Naive thymus-derived CD4-positive, alpha-beta T cell (primary cell): ENCODE results near the gene GTPBP6. TPM values are rescaled to one million over a fixed set of nuclear protein-coding genes. Genes with fewer than 3 reads are reported as not detected.

ENCODE experiments used
- ATAC-seq: fragments of 150-1000 bp; cut with Tn5 transposase; 2 replicates; pipeline ENCODE4 v1.10.0; 2021; ENCODE audit warnings: mild to moderate bottlenecking, moderate library complexity
- CTCF ChIA-PET: fragments of 350-600 bp; sonication (Branson Sonifier 250); formaldehyde crosslinking; loops from one replicate; lab custom pipeline; 2021; ENCODE audit warnings: antibody characterized with exemption; lab: Charles Lee
- POLR2A ChIA-PET: fragments of 350-600 bp; sonication (Branson Sonifier 250); formaldehyde crosslinking; loops from one replicate; lab custom pipeline; 2021; ENCODE audit warnings: antibody characterized with exemption, inconsistent platforms; lab: Charles Lee
- DNase-seq, 9 donors: peaks; one replicate each; pipeline versions ENCODE4 v3.0.0 to v3.0.0-alpha.2; 2020 to 2022; ENCODE audit warnings: mixed read lengths in 1 of 9
- H3K27ac ChIP-seq: one replicate; pipeline ENCODE4 v1.7.0; 2013; ENCODE audit warnings: mild to moderate bottlenecking, low read depth, low read length, moderate library complexity
- H3K27me3 ChIP-seq, 2 donors: one replicate each; pipeline ENCODE4 v1.7.0; 2013; ENCODE audit warnings: low read length in 2 of 2, mild to moderate bottlenecking in 2 of 2, moderate library complexity in 2 of 2; ENCODE audit not compliant: control insufficient read depth in 2 of 2, insufficient read depth in 2 of 2
- H3K36me3 ChIP-seq, 3 experiments: 1 replicate in 2 of 3; 2 replicates in 1 of 3; pipeline ENCODE4 v1.7.0; 2013; ENCODE audit warnings: low read length in 3 of 3, mild to moderate bottlenecking in 3 of 3, moderate library complexity in 1 of 3; ENCODE audit not compliant: insufficient read depth in 3 of 3, control insufficient read depth in 2 of 3
- H3K4me1 ChIP-seq, 2 donors: one replicate each; pipeline ENCODE4 v1.7.0; 2013; ENCODE audit warnings: low read length in 2 of 2, mild to moderate bottlenecking in 2 of 2, moderate library complexity in 1 of 2; ENCODE audit not compliant: control insufficient read depth in 2 of 2, insufficient read depth in 2 of 2
- H3K4me3 ChIP-seq: 2 replicates; pipeline ENCODE4 v1.7.0; 2013; ENCODE audit warnings: mild to moderate bottlenecking, low read length
- H3K9me3 ChIP-seq, 3 experiments: 1 replicate in 2 of 3; 2 replicates in 1 of 3; pipeline ENCODE4 v1.7.0; 2013; ENCODE audit warnings: low read length in 3 of 3; ENCODE audit not compliant: control insufficient read depth in 2 of 3
- H3K27ac Mint-ChIP-seq, 9 donors: one replicate each; pipeline ENCODE4 v1.8.0; 2020 to 2022; ENCODE audit warnings: mixed read lengths in 9 of 9, mild to moderate bottlenecking in 8 of 9, moderate library complexity in 5 of 9, inconsistent platforms in 2 of 9
- H3K27me3 Mint-ChIP-seq, 5 donors: one replicate each; pipeline ENCODE4 v1.8.0; 2021 to 2022; ENCODE audit warnings: mixed read lengths in 5 of 5, mild to moderate bottlenecking in 1 of 5
- H3K36me3 Mint-ChIP-seq, 5 donors: one replicate each; pipeline ENCODE4 v1.8.0; 2020 to 2022; ENCODE audit warnings: mixed read lengths in 5 of 5, mild to moderate bottlenecking in 3 of 5, inconsistent platforms in 1 of 5
- H3K4me1 Mint-ChIP-seq, 7 donors: one replicate each; pipeline ENCODE4 v1.8.0; 2020 to 2022; ENCODE audit warnings: mixed read lengths in 7 of 7, mild to moderate bottlenecking in 3 of 7, inconsistent platforms in 1 of 7
- H3K4me3 Mint-ChIP-seq, 10 donors: one replicate each; pipeline ENCODE4 v1.8.0; 2020 to 2022; ENCODE audit warnings: mild to moderate bottlenecking in 10 of 10, mixed read lengths in 10 of 10, moderate library complexity in 6 of 10, inconsistent platforms in 2 of 10
- H3K9me3 Mint-ChIP-seq, 11 donors: one replicate each; pipeline ENCODE4 v1.8.0; 2020 to 2022; ENCODE audit warnings: mixed read lengths in 11 of 11, mild to moderate bottlenecking in 4 of 11, inconsistent platforms in 1 of 11, moderate library complexity in 1 of 11
- intact Hi-C, 2 donors: fragments of 100-400 bp; cut with micrococcal nuclease; formaldehyde crosslinking; loops; one replicate each; pipeline ENCODE4 v1.15.1; 2023
- polyA plus RNA-seq, 2 donors: library from polyadenylated mRNA; unstranded; fragments of 300-500 nt; fragmentation: Illumina TruSeq; gene quantifications; one replicate each; pipeline ENCODE4 v1.2.3, GENCODE V29; 2021
- total RNA-seq, 6 experiments: library from RNA in 5 of 6; stranded (reverse) in 5 of 6; gene quantifications; 1 replicate in 5 of 6; 2 replicates in 1 of 6; pipeline ENCODE4 v1.2.3 and lab custom pipeline; 2021 to 2026

Gene GTPBP6
- total and polyA plus RNA-seq, 7 experiments from 2014 or later: 38.9 to 95.2 (median 73.9) TPM

DNA sequence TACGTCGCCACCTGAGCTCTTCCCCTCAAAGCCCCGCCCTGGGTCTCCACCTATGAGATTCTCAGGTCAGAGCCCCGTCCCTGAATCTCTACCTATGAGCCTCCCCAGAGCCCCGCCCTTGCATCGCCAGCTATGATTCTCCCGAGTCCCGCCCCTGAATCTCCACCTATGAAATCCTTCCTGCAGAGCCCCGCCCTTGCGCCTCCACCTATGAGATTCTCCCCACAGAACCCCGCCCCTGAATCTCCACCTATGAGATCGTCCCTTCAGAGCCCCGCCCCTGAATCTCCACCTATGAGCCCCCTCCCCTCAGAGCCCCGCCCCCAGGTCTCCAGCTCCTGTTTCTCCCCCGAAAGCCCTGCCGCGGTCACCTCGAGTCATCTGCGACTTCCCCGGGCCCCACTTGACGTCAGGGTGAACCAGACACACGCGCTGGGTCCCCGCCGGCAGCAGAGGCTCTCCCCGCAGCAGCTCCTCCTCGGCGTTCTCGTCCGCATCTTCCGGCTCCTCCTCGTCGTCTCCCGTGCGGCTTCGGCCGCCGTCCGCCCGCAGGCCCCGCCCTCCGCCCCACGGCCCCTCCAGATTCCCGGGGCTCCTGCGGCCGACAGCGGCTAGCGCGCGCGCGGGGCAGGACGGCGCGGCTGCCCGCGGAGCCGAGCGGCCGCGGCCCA lies 393 bp downstream of the GTPBP6 start:
- H3K27me3 ChIP-seq: no peaks in the 10 kb centered on the region
- Mint-ChIP-seq H3K9me3 (peaks cover 0 to 6% (median 0%) of the 10 kb centered on the region in 11 donors), H3K4me3 (peak overlapping the region in 9 of 10 donors; percentile 85 to 98 (median 92)), H3K36me3 (peaks cover 5 to 9% (median 5%) of the 10 kb centered on the region in 5 donors), H3K27me3 (peaks cover 0 to 3% (median 0%) of the 10 kb centered on the region in 5 donors), H3K4me1 (peaks cover 6 to 28% (median 20%) of the 10 kb centered on the region in 7 donors), H3K27ac (peak overlapping the region; percentile 93 to 100 (median 98))
- ChIA-PET CTCF (no interaction called here), POLR2A (no interaction called here)
- H3K36me3 ChIP-seq: peaks cover 0 to 38% (median 3%) of the 10 kb centered on the region in 3 experiments
- peak; percentile 81 for ATAC-seq
- H3K4me3 ChIP-seq: peak overlapping the region; percentile 64
- peak overlapping the region; percentile 95 for H3K27ac ChIP-seq
- no peaks in the 10 kb centered on the region for H3K9me3 ChIP-seq
- intact Hi-C loops: loop anchor here (1.0 to 5.0 kb wide), 11 partner anchors 35 to 1343 kb away; partner anchors contain the start of genes SLC25A6 (in 2 of the 2) and AKAP17A (in 1 of the 2)
- H3K4me1 ChIP-seq: peaks cover 13 to 15% of the 10 kb centered on the region in 2 donors
- peak; percentile 87 to 100 (median 97) for DNase-seq

DNA sequence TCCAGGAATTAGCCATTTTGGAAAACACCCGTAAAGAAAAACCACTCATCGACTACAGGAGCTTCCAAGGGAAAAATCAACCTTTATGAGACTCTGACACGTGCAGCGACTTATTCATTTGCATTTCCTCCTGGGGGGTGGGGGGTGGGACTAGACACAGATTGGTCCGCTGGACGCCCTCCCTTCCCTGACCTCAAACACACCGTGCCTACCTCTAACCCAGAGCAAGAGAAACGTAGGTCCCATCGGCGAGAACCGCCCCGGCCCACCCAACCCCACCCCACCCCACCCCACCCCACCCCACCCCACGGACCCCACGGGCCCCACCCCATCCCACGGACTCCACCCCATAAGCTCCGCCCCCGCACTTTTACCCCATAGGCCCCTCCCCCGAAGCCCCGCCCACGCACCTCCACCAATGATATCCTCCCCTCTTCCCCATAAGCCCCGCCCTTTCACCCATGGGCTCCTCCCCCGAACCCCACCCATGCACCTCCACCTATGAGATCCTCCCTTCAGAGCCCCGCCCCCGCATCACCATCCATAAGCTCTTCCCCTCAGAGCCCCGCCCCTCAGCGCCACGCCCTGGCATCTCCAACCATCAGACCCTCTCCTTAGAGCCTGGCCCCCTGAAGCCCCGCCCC lies 1.1 kb downstream of the GTPBP6 start:
- POLR2A ChIA-PET: no interaction called here
- H3K36me3 ChIP-seq: peaks cover 0 to 44% (median 3%) of the 10 kb centered on the region in 3 experiments

DNA sequence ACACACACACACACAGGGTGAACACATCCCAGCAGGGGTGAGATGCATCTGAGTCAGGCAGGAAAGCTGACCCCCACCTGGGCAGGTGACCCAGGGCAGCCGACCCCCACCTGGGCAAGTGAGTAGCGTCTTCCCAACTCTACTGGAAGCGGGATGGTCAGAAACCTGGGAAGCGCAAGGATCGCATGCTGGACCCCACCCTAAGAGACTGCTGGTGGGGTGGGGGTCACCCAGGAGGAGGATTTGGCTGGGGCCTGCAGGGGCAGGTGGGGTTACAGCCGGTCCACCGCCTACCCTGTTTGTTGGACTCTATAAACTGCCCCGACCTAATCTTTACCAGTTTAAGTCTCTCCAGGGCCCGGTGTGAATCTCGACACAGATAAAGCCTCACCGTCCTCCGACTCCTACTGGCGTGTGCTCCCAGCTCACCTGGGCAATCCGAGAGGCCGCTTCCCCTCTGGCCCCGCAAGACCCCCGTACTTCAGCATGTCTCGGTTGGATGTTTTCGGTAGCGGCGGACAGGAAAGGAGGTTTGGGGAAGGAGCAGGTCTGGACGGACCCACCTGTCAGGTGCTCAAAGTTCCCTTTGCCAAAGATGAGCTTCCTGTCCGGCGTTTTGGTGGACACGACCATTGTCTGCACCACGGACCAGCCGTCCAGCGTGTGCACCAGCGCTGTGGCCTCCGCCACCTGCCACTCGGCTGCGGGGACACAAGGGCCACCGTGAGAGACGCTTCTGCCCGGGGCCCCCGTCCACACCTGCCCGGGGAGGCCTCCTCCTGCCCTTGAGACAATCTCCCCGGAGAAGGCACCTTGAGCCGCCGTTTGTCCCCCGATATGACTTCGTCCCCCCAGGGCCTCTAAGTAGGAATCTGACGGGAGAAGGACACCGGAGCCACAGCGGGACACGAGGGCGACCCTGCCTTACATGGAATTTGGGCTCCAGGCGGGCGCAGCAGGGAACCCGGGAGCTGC lies 2.0 kb downstream of the GTPBP6 start:
- intact Hi-C loops: loop anchor here (5.0 kb wide), 4 partner anchors 891 to 1276 kb away; partner anchors contain the start of genes AKAP17A (in 1 of the 2) and SLC25A6 (in 1 of the 2)
- DNase-seq: peak in 1 of 9 donors; percentile 14

More for the DNA sequence above, 1.1 kb downstream of the GTPBP6 start:
- peaks cover 4 to 22% (median 15%) of the 10 kb centered on the region in 7 donors for H3K4me1 Mint-ChIP-seq
- DNase-seq (no peak), ATAC-seq (no peak)
- Histone ChIP-seq H3K4me1 (peaks cover 13 to 15% of the 10 kb centered on the region in 2 donors), H3K4me3 (peak overlapping the region; percentile 26), H3K9me3 (no peaks in the 10 kb centered on the region), H3K27me3 (no peaks in the 10 kb centered on the region), H3K27ac (peak overlapping the region; percentile 95)
- intact Hi-C loops: loop anchor here (1.0 to 5.0 kb wide), 11 partner anchors 34 to 1344 kb away; partner anchors contain the start of genes SLC25A6 (in 2 of the 2) and AKAP17A (in 1 of the 2)
- peak overlapping the region in 9 of 10 donors; percentile 85 to 98 (median 92) for H3K4me3 Mint-ChIP-seq
- CTCF ChIA-PET: no interaction called here
- H3K27me3 Mint-ChIP-seq: peaks cover 0 to 3% (median 0%) of the 10 kb centered on the region in 5 donors
- H3K9me3 Mint-ChIP-seq: peaks cover 0 to 6% (median 0%) of the 10 kb centered on the region in 11 donors
- H3K27ac Mint-ChIP-seq: peak overlapping the region; percentile 93 to 100 (median 98)
- peaks cover 5 to 9% (median 6%) of the 10 kb centered on the region in 5 donors for H3K36me3 Mint-ChIP-seq

DNA sequence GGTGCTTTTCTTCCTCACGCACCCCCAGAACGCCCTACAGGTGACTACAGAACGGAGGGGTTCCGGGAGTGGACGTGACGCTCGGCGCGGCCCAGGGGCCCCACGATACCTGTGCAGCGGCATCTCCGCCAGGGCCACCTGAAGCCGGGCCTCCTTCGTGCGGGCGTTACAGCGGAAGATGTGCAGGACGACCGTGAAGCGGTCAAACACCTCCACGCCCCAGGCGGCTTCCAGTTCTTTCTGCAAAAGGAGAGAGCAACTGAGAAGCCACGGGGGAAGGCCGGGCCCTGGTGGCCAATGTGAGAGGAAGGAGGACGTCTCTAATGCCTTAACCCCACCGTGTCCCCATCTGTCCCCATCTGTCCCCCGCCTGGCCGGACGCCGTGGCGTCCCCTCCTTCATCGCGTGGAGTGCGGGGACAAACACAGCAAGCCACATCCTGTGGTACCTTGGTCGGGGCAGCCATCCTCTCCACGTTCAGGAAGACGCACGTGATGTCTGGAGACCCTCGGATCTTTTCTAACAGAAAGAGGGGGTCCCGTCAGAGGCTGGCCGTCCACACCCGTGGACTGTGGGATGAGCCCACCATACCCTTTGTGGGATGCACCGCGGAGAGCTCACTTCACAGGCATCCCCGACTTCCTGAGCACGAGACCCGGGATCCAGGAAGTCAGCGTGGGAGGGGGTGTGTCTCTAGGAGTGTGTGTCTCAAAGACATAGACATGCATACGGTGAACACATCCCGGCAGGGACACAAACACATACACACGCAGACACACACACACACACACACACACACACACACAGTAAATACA lies 3.6 kb downstream of the GTPBP6 start:
- Mint-ChIP-seq H3K9me3 (peaks cover 0 to 6% (median 0%) of the 10 kb centered on the region in 11 donors), H3K27ac (no peak overlapping the region), H3K4me1 (peaks cover 4 to 13% (median 5%) of the 10 kb centered on the region in 7 donors), H3K4me3 (no peak overlapping the region), H3K27me3 (peaks cover 0 to 3% (median 0%) of the 10 kb centered on the region in 5 donors), H3K36me3 (peaks cover 11 to 19% (median 14%) of the 10 kb centered on the region in 5 donors)
- POLR2A ChIA-PET: no interaction called here
- intact Hi-C loops: loop anchor here (5.0 kb wide), 4 partner anchors 892 to 1277 kb away; partner anchors contain the start of genes AKAP17A (in 1 of the 2) and SLC25A6 (in 1 of the 2)
- CTCF ChIA-PET: no interaction called here
- Histone ChIP-seq H3K9me3 (no peaks in the 10 kb centered on the region), H3K36me3 (peaks cover 8 to 66% (median 14%) of the 10 kb centered on the region in 3 experiments), H3K4me1 (peaks cover 7 to 13% of the 10 kb centered on the region in 2 donors), H3K4me3 (no peak overlapping the region), H3K27ac (no peak overlapping the region), H3K27me3 (no peaks in the 10 kb centered on the region)
- ATAC-seq (no peak), DNase-seq (no peak)

More for the DNA sequence above, 2.0 kb downstream of the GTPBP6 start:
- CTCF ChIA-PET: no interaction called here
- Mint-ChIP-seq H3K36me3 (peaks cover 11 to 16% (median 13%) of the 10 kb centered on the region in 5 donors), H3K27me3 (peaks cover 0 to 3% (median 0%) of the 10 kb centered on the region in 5 donors), H3K4me1 (peaks cover 4 to 20% (median 13%) of the 10 kb centered on the region in 7 donors), H3K27ac (peak overlapping the region in 6 of 9 donors; percentile 33 to 96 (median 58)), H3K4me3 (peak overlapping the region in 8 of 10 donors; percentile 35 to 85 (median 56)), H3K9me3 (peaks cover 0 to 6% (median 0%) of the 10 kb centered on the region in 11 donors)
- Histone ChIP-seq H3K27ac (peak overlapping the region; percentile 19), H3K4me1 (peaks cover 13 to 15% of the 10 kb centered on the region in 2 donors), H3K27me3 (no peaks in the 10 kb centered on the region), H3K9me3 (no peaks in the 10 kb centered on the region), H3K36me3 (peaks cover 8 to 54% (median 9%) of the 10 kb centered on the region in 3 experiments), H3K4me3 (no peak overlapping the region)
- ATAC-seq: no peak
- POLR2A ChIA-PET: no interaction called here

DNA sequence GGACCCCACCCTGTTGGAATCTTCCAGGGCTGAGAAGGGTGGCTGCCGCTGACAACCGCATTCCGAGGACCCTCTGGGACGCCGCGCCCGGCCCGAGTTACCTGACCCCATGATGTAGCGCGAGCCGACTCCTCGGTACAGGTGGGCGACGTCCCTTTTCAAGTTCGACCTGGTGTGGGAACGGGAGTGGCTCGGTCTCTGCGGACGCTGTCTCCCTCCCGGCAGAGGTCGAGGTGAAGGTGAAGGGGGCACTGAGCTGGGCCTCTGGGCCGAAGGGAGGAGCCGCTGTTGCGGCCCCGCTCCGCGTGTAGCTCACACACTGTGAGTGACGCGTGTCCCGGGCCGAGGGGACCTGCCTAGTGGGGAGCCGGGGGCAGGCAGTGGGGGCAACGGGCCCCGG lies 4.5 kb downstream of the GTPBP6 start:
- DNase-seq (no peak), ATAC-seq (no peak)
- no peak overlapping the region for H3K4me3 ChIP-seq
- peaks cover 0 to 3% (median 0%) of the 10 kb centered on the region in 5 donors for H3K27me3 Mint-ChIP-seq
- no peak overlapping the region for H3K4me3 Mint-ChIP-seq
- H3K27ac ChIP-seq: no peak overlapping the region
- H3K36me3 ChIP-seq: peaks cover 8 to 66% (median 18%) of the 10 kb centered on the region in 3 experiments
- peaks cover 11 to 22% (median 16%) of the 10 kb centered on the region in 5 donors for H3K36me3 Mint-ChIP-seq
- H3K4me1 ChIP-seq: peaks cover 4 to 13% of the 10 kb centered on the region in 2 donors
- intact Hi-C loops: no loop called here
- CTCF ChIA-PET: no interaction called here
- H3K4me1 Mint-ChIP-seq: peaks cover 4 to 13% (median 5%) of the 10 kb centered on the region in 7 donors
- POLR2A ChIA-PET: no interaction called here
- peaks cover 0 to 6% (median 0%) of the 10 kb centered on the region in 11 donors for H3K9me3 Mint-ChIP-seq
- H3K27me3 ChIP-seq: no peaks in the 10 kb centered on the region
- peak overlapping the region in 1 of 9 donors; percentile 45 for H3K27ac Mint-ChIP-seq
- H3K9me3 ChIP-seq: no peaks in the 10 kb centered on the region
